ENCODE data around the gene BMP8B.
"Not testable (repeated sequence)": the region's sequence is repeated elsewhere in the genome, so short reads cannot be mapped to it uniquely, and the experiment has no call there.

Gene BMP8B

GRCh38 chr1:39816415-39817090, 27.9 kb upstream of the BMP8B start:
- peak in 1 of 2 donors; percentile 18 for DNase-seq (ENCODE audit: low read depth in 2 of 2)

GRCh38 chr1:39812913-39813312, 24.2 kb upstream of the BMP8B start:
- no peak for DNase-seq (ENCODE audit: low read depth in 2 of 2)

- no peak for DNase-seq (ENCODE audit: low read depth in 2 of 2)
These were observed 20.3 kb upstream of the BMP8B start for GRCh38 chr1:39808784-39809517.

GRCh38 chr1:39805385-39805784, 16.7 kb upstream of the BMP8B start:
- DNase-seq (ENCODE audit: low read depth in 2 of 2): no peak

- DNase-seq (ENCODE audit: low read depth in 2 of 2): no peak
These were observed 14.0 kb upstream of the BMP8B start for GRCh38 chr1:39802496-39803260.

- no peak for DNase-seq (ENCODE audit: low read depth in 2 of 2)
These were observed 11.8 kb upstream of the BMP8B start for GRCh38 chr1:39800471-39800835.

- peak; percentile 55 to 58 for DNase-seq (ENCODE audit: low read depth in 2 of 2)
These were observed 11.3 kb upstream of the BMP8B start for GRCh38 chr1:39799770-39800470.

- DNase-seq (ENCODE audit: low read depth in 2 of 2): peak; percentile 64 to 77
These were observed 10.4 kb upstream of the BMP8B start for GRCh38 chr1:39798859-39799769.

- DNase-seq (ENCODE audit: low read depth in 2 of 2): no peak
These were observed 7.0 kb upstream of the BMP8B start for GRCh38 chr1:39795651-39796050.

- no peak for DNase-seq (ENCODE audit: low read depth in 2 of 2)
These were observed 3.2 kb upstream of the BMP8B start for GRCh38 chr1:39791838-39792237.

GRCh38 chr1:39789571-39790110, 976 bp upstream of the BMP8B start:
- DNase-seq (ENCODE audit: low read depth in 2 of 2): no peak

- DNase-seq (ENCODE audit: low read depth in 2 of 2): no peak
These were observed 273 bp downstream of the BMP8B start for GRCh38 chr1:39788426-39788757.

GRCh38 chr1:39787964-39788363, 701 bp downstream of the BMP8B start:
- DNase-seq (ENCODE audit: low read depth in 2 of 2): not testable (repeated sequence)

GRCh38 chr1:39787468-39787867, 1.2 kb downstream of the BMP8B start:
- no peak for DNase-seq (ENCODE audit: low read depth in 2 of 2)

- not testable (repeated sequence) for DNase-seq (ENCODE audit: low read depth in 2 of 2)
These were observed 1.6 kb downstream of the BMP8B start for GRCh38 chr1:39787108-39787375.

GRCh38 chr1:39786303-39787107, 2.2 kb downstream of the BMP8B start:
- DNase-seq (ENCODE audit: low read depth in 2 of 2): not testable (repeated sequence)

- DNase-seq (ENCODE audit: low read depth in 2 of 2): not testable (repeated sequence)
These were observed 6.0 kb downstream of the BMP8B start for GRCh38 chr1:39782685-39783084.

GRCh38 chr1:39782103-39782502, 6.6 kb downstream of the BMP8B start:
- DNase-seq (ENCODE audit: low read depth in 2 of 2): no peak

- no peak for DNase-seq (ENCODE audit: low read depth in 2 of 2)
These were observed 7.3 kb downstream of the BMP8B start for GRCh38 chr1:39781349-39781715.

- DNase-seq (ENCODE audit: low read depth in 2 of 2): no peak
These were observed 8.8 kb downstream of the BMP8B start for GRCh38 chr1:39779821-39780220.
